Heart left ventricle (tissue), 13 donors: ENCODE data around the gene PACSIN1.

ENCODE experiments used
- CTCF ChIP-seq, 12 donors: fragments of 200-600 bp; sonication (generic) in 4 of 12; IDR thresholded peaks; one replicate each; pipeline versions ENCODE4 v1.5.0 to v1.8.0; 2018 to 2022; ENCODE audit warnings: antibody characterized with exemption in 12 of 12, mild to moderate bottlenecking in 5 of 12
- POLR2A ChIP-seq, 2 donors: fragments of 450-650 bp; IDR thresholded peaks; one replicate each; pipeline ENCODE4 v1.6.1; 2017; ENCODE audit warnings: antibody characterized with exemption in 2 of 2, mild to moderate bottlenecking in 2 of 2, moderate library complexity in 2 of 2
- donor health status: ischemic (EF 13 %, LVEDD 7.1; RV severe dilation, severe dysfunction).
- donor health status: DM: no; HTN: yes; CAD: no.
- donor health status: DM: no; HTN: no; CAD: no.
- donor health status: ischemic (EF 25% LVEDD 6.9; RV normal size, moderate dysfunction).
- donor health status: ischemic (EF 25% LVEDD 5.7; RV mildly dilated, moderate dysfunction).
- donor health status: ischemic (EF 35%, LVEDD 5.7; RV mildly dilated, moderate dysfunction).
- donor health status: nonischemic (EF 11% LVEDD 7.7; RV severe dilation, severe dysfunction).
- donor health status: DM: yes; HTN: yes; CAD: no.
- donor health status: PGD.
- donor health status: ischemic (EF 29% LVEDD 5.4; RV normal size, mild dysfunction).
- donor health status: nonischemic (EF 23%, LVEDD 6.1; RV moderate dilation, normal function).

DNA sequence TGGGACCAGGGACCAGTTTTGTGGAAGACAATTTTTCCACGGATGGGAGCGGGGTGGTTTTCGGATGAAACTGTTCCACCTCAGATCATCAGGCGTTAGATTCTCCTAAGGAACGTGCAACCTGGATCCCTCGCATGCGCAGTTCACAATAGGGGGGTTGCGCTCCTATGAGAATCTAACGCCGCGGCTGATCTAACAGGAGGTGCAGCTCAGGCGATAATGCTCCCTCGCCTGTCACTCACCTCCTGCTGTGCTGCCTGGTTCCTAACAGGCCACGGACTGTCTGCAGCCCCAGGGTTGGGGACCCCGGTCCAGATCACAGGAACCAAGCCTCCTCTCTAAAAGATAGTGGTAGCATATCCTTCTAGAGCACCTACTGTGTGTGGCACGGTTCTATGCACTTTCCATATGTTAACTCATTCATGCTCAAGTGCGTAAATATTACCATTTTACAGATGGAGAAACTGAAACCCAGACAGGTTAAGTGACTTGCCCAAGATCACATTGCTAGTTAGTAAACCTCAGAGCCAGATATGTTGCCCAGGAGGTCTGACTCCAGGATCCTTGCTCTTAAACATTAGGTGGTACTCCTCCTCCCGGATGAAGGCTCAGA, 65.0 kb downstream of the PACSIN1 start:
- TF ChIP-seq CTCF (IDR thresholded peaks at IDR 0.05) (no peak), POLR2A (IDR thresholded peaks at IDR 0.05) (no peak)
